Ascending aorta (tissue), 2 donors: ENCODE data around the gene SERPINB1. TPM values are rescaled to one million over a fixed set of nuclear protein-coding genes. Genes with fewer than 3 reads are reported as not detected.
"Not testable (repeated sequence)": the region's sequence is repeated elsewhere in the genome, so short reads cannot be mapped to it uniquely, and the experiment has no call there.

Experiments used
- DNase-seq, 2 donors: peaks; one replicate each; pipeline ENCODE4 v3.0.0-alpha.2; 2019; ENCODE audit warnings: low spot score in 2 of 2
- H3K27ac ChIP-seq, 2 donors: fragments of 200-600 bp; sonication (generic); one replicate each; pipeline ENCODE4 v1.5.1; 2016 to 2017; ENCODE audit warnings: mild to moderate bottlenecking in 1 of 2
- H3K27me3 ChIP-seq: fragments of 200-600 bp; sonication (generic); one replicate; pipeline ENCODE4 v1.5.1; 2017
- H3K36me3 ChIP-seq, 2 donors: fragments of 200-600 bp; sonication (generic); one replicate each; pipeline ENCODE4 v1.5.1; 2016
- H3K4me1 ChIP-seq, 2 donors: fragments of 200-600 bp; sonication (generic); one replicate each; pipeline ENCODE4 v1.5.1; 2016 to 2017; ENCODE audit warnings: mild to moderate bottlenecking in 1 of 2
- H3K4me3 ChIP-seq, 2 donors: fragments of 200-600 bp; sonication (generic); one replicate each; pipeline ENCODE4 v1.5.1; 2016 to 2017; ENCODE audit warnings: mild to moderate bottlenecking in 1 of 2
- H3K9me3 ChIP-seq, 2 donors: fragments of 200-600 bp; sonication (generic); one replicate each; pipeline ENCODE4 v1.5.1; 2016
- CTCF ChIP-seq, 3 experiments: fragments of 200-600 bp in 2 of 3; fragments of 450-650 bp in 1 of 3; sonication (generic) in 2 of 3; IDR thresholded peaks; one replicate each; pipeline ENCODE4 v1.5.1; 2016 to 2019; ENCODE audit warnings: antibody characterized with exemption in 3 of 3, mild to moderate bottlenecking in 1 of 3, moderate library complexity in 1 of 3
- intact Hi-C: fragments of 100-400 bp; cut with DNase I; formaldehyde crosslinking; loops from one replicate; pipeline ENCODE4 v1.15.1; 2023
- total RNA-seq: library from RNA; depleted of rRNA; stranded (reverse); fragments of >200 nt; gene quantifications from one replicate; pipeline ENCODE4 v1.1.0, GENCODE V29; 2016

SERPINB1 gene
- total RNA-seq, 1 donor from 2014 or later, result 14.0 TPM

- H3K4me1 ChIP-seq, result peaks cover 0 to under 1% of the 10 kb centered on the region in 2 donors
- intact Hi-C loops, result no loop called here
- H3K4me3 ChIP-seq, result no peak overlapping the region
- no peaks in the 10 kb centered on the region for H3K36me3 ChIP-seq
- DNase-seq, result no peak
- no peak overlapping the region for H3K27ac ChIP-seq
- H3K27me3 ChIP-seq, result no peaks in the 10 kb centered on the region
- TF ChIP-seq CTCF (IDR thresholded peaks at IDR 0.05), result no peak
- H3K9me3 ChIP-seq, result no peaks in the 10 kb centered on the region
These were observed 22.2 kb upstream of the SERPINB1 start for GRCh38 chr6:2863901-2864300.

- Histone ChIP-seq H3K9me3 (no peaks in the 10 kb centered on the region), H3K4me3 (no peak overlapping the region), H3K27me3 (no peaks in the 10 kb centered on the region), H3K36me3 (no peaks in the 10 kb centered on the region), H3K4me1 (peaks cover 0 to 4% of the 10 kb centered on the region in 2 donors), H3K27ac (no peak overlapping the region)
- TF ChIP-seq CTCF (IDR thresholded peaks at IDR 0.05), result no peak
- DNase-seq, result no peak
- intact Hi-C loops, result no loop called here
These were observed 21.1 kb upstream of the SERPINB1 start for GRCh38 chr6:2862712-2863181.

DNA sequence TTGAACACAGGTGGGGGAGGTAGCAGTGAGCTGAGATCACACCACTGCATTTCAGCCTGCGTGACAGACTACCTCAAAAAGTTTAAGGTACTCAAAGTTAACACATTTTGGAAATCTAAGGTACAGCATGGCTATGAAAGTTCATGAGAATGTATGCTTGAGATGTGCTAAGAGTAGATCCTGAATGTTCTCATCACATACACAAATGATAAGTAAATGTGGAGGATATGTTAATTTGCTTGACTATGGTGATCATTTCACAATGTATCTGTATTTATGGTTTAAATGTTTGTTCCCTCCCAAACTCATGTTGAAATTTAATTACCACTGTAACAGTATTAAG lies 20.1 kb upstream of the SERPINB1 start:
- no peak for TF ChIP-seq CTCF (IDR thresholded peaks at IDR 0.05)
- DNase-seq, result no peak
- intact Hi-C loops, result no loop called here
- peaks cover 0 to 4% of the 10 kb centered on the region in 2 donors for H3K4me1 ChIP-seq
- H3K9me3 ChIP-seq, result no peaks in the 10 kb centered on the region
- no peaks in the 10 kb centered on the region for H3K27me3 ChIP-seq
- H3K27ac ChIP-seq, result no peak overlapping the region
- H3K36me3 ChIP-seq, result no peaks in the 10 kb centered on the region
- H3K4me3 ChIP-seq, result no peak overlapping the region

DNA sequence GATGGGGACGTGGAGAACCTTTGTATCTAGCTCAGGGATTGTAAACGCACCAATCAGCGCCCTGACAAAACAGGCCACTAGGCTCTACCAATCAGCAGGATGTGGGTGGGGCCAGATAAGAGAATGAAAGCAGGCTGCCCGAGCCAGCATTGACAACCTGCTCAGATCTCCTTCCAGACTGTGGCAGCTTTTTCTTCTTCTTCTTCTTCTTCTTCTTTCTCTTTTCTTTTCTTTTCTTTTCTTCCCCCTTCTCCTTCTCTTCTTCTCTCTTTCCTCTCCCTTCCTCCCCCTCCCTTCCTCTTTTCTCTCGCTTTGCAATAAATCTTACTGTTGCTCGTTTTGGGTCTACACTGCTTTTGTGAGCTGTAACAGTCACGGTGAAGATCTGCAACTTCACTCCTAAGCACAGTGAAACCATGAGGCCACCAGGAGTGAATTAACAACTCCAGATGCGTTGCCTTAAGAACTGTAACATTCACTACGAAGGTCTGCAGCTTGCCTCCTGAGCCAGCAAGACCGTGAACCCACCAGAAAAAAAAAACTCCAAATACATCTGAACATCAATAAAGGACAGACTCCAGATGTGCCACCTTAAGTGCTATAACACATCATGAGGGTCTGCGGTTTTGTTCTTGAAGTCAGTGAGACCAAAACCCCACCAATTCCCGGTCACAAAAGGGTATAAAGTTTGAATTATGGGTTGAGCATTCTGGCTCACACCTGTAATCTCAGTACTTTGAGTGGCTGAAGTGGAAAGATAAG lies 19.6 kb upstream of the SERPINB1 start:
- intact Hi-C loops, result no loop called here
- H3K4me1 ChIP-seq, result peaks cover 0 to 4% of the 10 kb centered on the region in 2 donors
- H3K27me3 ChIP-seq, result no peaks in the 10 kb centered on the region
- no peaks in the 10 kb centered on the region for H3K9me3 ChIP-seq
- H3K36me3 ChIP-seq, result no peaks in the 10 kb centered on the region
- H3K27ac ChIP-seq, result no peak overlapping the region
- no peak for TF ChIP-seq CTCF (IDR thresholded peaks at IDR 0.05)
- no peak for DNase-seq
- H3K4me3 ChIP-seq, result no peak overlapping the region

- H3K9me3 ChIP-seq, H3K4me3 ChIP-seq, H3K27me3 ChIP-seq, intact Hi-C loops, H3K27ac ChIP-seq, H3K4me1 ChIP-seq, DNase-seq, H3K36me3 ChIP-seq: not testable (repeated sequence)
These were observed 19.0 kb upstream of the SERPINB1 start for GRCh38 chr6:2860706-2861059.

DNA sequence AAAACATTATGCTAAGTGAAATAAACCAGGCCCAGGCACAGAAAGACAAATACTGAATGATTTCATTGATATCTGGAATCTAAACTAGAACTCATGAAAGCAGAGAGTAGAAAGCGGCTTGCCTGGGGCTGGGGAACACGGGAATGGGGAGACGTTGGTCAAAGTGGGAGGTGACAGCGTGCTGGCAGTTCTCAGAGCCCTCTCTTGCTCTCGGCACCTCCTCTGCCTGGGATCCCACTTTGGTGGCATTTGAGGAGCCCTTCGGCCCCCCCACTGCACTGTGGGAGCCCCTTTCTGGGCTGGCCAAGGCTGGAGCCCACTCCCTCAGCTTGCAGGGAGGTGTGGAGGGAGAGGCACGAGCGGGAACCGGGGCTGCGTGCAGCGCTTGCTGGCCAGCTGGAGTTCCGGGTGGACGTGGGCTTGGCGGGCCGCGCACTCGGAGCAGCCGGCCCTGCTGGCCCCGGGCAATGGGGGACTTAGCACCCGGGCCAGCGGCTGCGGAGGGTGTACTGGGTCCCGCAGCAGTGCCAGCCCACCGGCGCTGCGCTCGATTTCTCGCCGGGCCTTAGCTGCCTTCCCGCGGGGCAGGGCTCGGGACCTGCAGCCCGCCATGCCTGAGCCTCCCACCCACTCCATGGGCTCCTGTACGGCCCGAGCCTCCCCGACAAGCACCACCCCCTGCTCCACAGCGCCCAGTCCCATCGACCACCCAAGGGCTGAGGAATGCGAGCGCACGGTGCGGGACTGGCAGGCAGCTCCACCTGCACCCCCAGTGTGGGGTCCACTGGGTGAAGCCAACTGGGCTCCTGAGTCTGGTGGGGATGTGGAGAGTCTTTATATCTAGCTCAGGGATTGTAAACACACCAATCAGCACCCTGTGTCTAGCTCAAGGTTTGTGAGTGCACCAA lies 18.4 kb upstream of the SERPINB1 start:
- intact Hi-C loops, result not testable (repeated sequence)

More for the DNA sequence above, 18.4 kb upstream of the SERPINB1 start:
- H3K4me1 ChIP-seq, H3K4me3 ChIP-seq, H3K9me3 ChIP-seq, H3K27ac ChIP-seq, DNase-seq, H3K36me3 ChIP-seq, H3K27me3 ChIP-seq: not testable (repeated sequence)
